ENCODE measurements around the gene SMIM13. TPM values are rescaled to one million over a fixed set of nuclear protein-coding genes. Genes with fewer than 3 reads are reported as not detected.

The SMIM13 gene
- total and polyA plus RNA-seq, 2 donors (not counting 3 experiments of a cell fraction or from before 2014, with no cell fraction given): 3.2 to 14.7 TPM

DNA sequence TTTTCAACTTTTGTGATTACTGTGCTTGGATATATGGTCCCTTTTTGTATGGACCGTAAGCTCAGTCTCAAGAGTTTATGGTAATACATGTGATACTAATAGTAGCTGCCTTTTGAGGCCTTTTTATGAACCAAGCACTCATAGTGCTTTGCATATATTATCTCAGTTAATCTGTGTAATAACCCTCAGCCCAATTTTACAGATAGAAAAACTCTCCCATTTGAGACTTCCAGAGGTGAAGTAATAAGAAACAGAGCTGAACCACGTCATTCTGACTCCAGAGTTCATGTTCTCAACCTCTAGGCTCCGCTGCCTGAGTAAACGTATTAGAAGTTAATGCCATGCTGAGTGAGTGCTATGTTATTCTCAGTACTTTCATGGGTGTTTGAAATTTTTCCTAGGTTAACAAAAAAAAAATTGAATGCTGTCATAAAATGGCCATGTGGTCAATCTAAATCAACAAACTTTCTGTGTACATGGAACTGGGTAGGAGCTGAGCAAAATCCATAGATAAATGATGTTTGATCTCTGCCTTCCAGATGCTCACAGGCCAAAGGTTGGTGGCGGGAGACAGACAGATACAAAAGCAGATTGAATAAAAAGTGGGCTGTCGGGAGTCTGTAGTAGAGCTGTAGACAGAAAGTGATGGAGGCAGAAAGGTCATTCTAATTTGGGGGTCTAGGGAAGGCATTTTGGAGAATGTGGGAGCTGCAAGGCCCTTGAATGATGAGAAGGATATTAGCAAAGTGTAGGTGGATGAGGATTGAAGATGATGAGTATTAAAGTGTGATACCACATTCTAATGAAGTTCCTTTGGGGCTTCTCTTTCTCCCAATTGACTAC, 26.9 kb upstream of the SMIM13 start:
- Histone ChIP-seq H3K9me1 (replicated peaks; ENCODE audit: control insufficient read depth, extremely low read depth, insufficient read depth, low read length) (no peaks in the 10 kb centered on the region), H3K4me1 (ENCODE audit: control insufficient read depth, extremely low read depth, insufficient read depth, low read length) (no peaks in the 10 kb centered on the region), H4K20me1 (replicated peaks; ENCODE audit: control insufficient read depth, extremely low read depth, insufficient read depth, low read length) (no peaks in the 10 kb centered on the region), H3K36me3 (ENCODE audit: control insufficient read depth in 2 of 2, extremely low read depth in 1 of 2, insufficient read depth in 2 of 2, low read length in 2 of 2) (no peaks in the 10 kb centered on the region), H3K4me3 (replicated peaks in 1 of 3; ENCODE audit: insufficient read depth in 1 of 3, low read depth in 1 of 3, low read length in 3 of 3) (no peak overlapping the region), H3K79me2 (ENCODE audit: control insufficient read depth, insufficient read depth, low read length) (no peaks in the 10 kb centered on the region), H2AFZ (ENCODE audit: low read depth, low read length) (no peak overlapping the region), H3K27ac (ENCODE audit: insufficient read depth, low read depth, low read length) (no peak overlapping the region), H3K4me2 (ENCODE audit: insufficient read depth, low read length) (no peak overlapping the region), H3K9ac (replicated peaks; ENCODE audit: extremely low read depth, insufficient read depth, low read length) (no peak overlapping the region), H3K9me3 (replicated peaks; ENCODE audit: control insufficient read depth, insufficient read depth, low read length) (no peaks in the 10 kb centered on the region), H3K27me3 (ENCODE audit: control insufficient read depth in 2 of 2, insufficient read depth in 2 of 2, low read length in 2 of 2) (peaks cover 0 to 3% of the 10 kb centered on the region in 2 experiments)
- DNase-seq (ENCODE audit: low read depth, low spot score) (no peak), FAIRE-seq (no peak)
- TF ChIP-seq GATA2 (IDR thresholded peaks at IDR 0.05; ENCODE audit: insufficient read depth, insufficient read length, low read depth, low read length) (no peak), MYC (IDR thresholded peaks at IDR 0.05; ENCODE audit: low read depth, low read length) (no peak), FOS (IDR thresholded peaks at IDR 0.05; ENCODE audit: borderline replicate concordance, insufficient read depth, low read length) (no peak), EZH2 (IDR thresholded peaks at IDR 0.05; ENCODE audit: borderline replicate concordance, low read depth, low read length, severe bottlenecking) (no peak), JUN (IDR thresholded peaks at IDR 0.05; ENCODE audit: borderline replicate concordance, insufficient read depth, insufficient read length, low read depth) (no peak)
- dilution Hi-C loops (cut with MboI; ENCODE audit: extremely low pct_ligation_motif_present, low sequenced_read_pairs): no loop called here
- intact Hi-C loops (cut with micrococcal nuclease): no loop called here
- ChIA-PET CTCF (interaction anchor here (0.6 to 6.0 kb wide), 6 partner anchors 10 to 588 kb away, joined by 3 to 43 read pairs (median 6); no protein-coding TSS in a partner anchor), POLR2A (no interaction called here)
- no TSS peak for BruUV-seq (replicated peaks)

DNA sequence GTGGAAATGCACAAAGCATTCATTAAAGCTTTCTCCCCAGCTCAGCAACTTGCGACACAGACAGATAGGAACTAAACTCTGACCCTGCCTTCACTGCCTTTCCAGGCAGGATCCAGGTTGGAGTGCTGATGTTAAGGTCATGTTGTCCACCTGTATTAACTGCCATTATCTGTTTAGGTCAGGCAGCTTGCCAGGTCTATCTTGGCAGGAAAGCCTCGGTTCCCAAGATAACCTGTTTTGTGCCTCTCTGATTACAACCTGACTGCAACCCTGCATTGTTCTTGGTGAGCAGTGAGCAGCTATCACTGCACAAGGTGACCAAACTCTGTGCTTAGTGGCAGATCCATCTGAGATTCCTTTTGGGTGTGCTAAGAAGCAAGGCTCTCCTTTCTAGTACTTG, 26.3 kb upstream of the SMIM13 start:
- Histone ChIP-seq H3K9me3 (replicated peaks; ENCODE audit: control insufficient read depth, insufficient read depth, low read length) (no peaks in the 10 kb centered on the region), H3K9me1 (replicated peaks; ENCODE audit: control insufficient read depth, extremely low read depth, insufficient read depth, low read length) (no peaks in the 10 kb centered on the region), H3K4me1 (ENCODE audit: control insufficient read depth, extremely low read depth, insufficient read depth, low read length) (no peaks in the 10 kb centered on the region), H3K27ac (ENCODE audit: insufficient read depth, low read depth, low read length) (no peak overlapping the region), H4K20me1 (replicated peaks; ENCODE audit: control insufficient read depth, extremely low read depth, insufficient read depth, low read length) (no peaks in the 10 kb centered on the region), H3K79me2 (ENCODE audit: control insufficient read depth, insufficient read depth, low read length) (no peaks in the 10 kb centered on the region), H3K4me3 (replicated peaks in 1 of 3; ENCODE audit: insufficient read depth in 1 of 3, low read depth in 1 of 3, low read length in 3 of 3) (no peak overlapping the region), H3K36me3 (ENCODE audit: control insufficient read depth in 2 of 2, extremely low read depth in 1 of 2, insufficient read depth in 2 of 2, low read length in 2 of 2) (no peaks in the 10 kb centered on the region), H3K4me2 (ENCODE audit: insufficient read depth, low read length) (no peak overlapping the region), H3K27me3 (ENCODE audit: control insufficient read depth in 2 of 2, insufficient read depth in 2 of 2, low read length in 2 of 2) (peaks cover 0 to 3% of the 10 kb centered on the region in 2 experiments), H3K9ac (replicated peaks; ENCODE audit: extremely low read depth, insufficient read depth, low read length) (no peak overlapping the region), H2AFZ (ENCODE audit: low read depth, low read length) (no peak overlapping the region)
- DNase-seq (ENCODE audit: low read depth, low spot score) (no peak), FAIRE-seq (no peak)
- BruUV-seq (replicated peaks): no TSS peak
- POLR2A ChIA-PET: no interaction called here
- no peak for TF ChIP-seq FOS (IDR thresholded peaks at IDR 0.05; ENCODE audit: borderline replicate concordance, insufficient read depth, low read length)
- dilution Hi-C loops (cut with MboI; ENCODE audit: extremely low pct_ligation_motif_present, low sequenced_read_pairs) (no loop called here), intact Hi-C loops (cut with micrococcal nuclease) (no loop called here)
- CTCF ChIA-PET: interaction anchor here (0.7 to 6.0 kb wide), 6 partner anchors 11 to 589 kb away, joined by 3 to 43 read pairs (median 6); no protein-coding TSS in a partner anchor
